AG09309 (cell line): ENCODE measurements around the gene FREY1.

Experiments used
- DNase-seq: peaks from one replicate; pipeline ENCODE4 v3.0.0-alpha.2; 2010; ENCODE audit warnings: low read depth
- H3K4me3 ChIP-seq: 2 replicates; pipeline ENCODE4 v1.5.1; 2011; ENCODE audit warnings: mild to moderate bottlenecking, low read depth, low read length, moderate library complexity; ENCODE audit not compliant: control insufficient read depth
- TF ChIP-seq, protein P1 (sequence below): IDR thresholded peaks from 2 replicates; pipeline ENCODE4 v1.5.1; 2011; ENCODE audit warnings: mild to moderate bottlenecking, low read depth, low read length, inconsistent platforms; ENCODE audit not compliant: insufficient read depth, control insufficient read depth; ENCODE audit errors: missing control alignments

The FREY1 gene, protein sequence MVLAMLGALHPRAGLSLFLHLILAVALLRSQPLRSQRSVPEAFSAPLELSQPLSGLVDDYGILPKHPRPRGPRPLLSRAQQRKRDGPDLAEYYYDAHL

GRCh38 chr11:45906965-45907611, at the start of gene FREY1:
TSS of gene FREY1 (minus strand) at chr11:45907271. CDS start at chr11:45907245, 26 bp downstream.
- TF ChIP-seq, protein P1, sequence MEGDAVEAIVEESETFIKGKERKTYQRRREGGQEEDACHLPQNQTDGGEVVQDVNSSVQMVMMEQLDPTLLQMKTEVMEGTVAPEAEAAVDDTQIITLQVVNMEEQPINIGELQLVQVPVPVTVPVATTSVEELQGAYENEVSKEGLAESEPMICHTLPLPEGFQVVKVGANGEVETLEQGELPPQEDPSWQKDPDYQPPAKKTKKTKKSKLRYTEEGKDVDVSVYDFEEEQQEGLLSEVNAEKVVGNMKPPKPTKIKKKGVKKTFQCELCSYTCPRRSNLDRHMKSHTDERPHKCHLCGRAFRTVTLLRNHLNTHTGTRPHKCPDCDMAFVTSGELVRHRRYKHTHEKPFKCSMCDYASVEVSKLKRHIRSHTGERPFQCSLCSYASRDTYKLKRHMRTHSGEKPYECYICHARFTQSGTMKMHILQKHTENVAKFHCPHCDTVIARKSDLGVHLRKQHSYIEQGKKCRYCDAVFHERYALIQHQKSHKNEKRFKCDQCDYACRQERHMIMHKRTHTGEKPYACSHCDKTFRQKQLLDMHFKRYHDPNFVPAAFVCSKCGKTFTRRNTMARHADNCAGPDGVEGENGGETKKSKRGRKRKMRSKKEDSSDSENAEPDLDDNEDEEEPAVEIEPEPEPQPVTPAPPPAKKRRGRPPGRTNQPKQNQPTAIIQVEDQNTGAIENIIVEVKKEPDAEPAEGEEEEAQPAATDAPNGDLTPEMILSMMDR, result no peak
- no peak within 1 kb of the TSS for H3K4me3 ChIP-seq
- no peak for DNase-seq

GRCh38 chr11:45949992-45950407, 42.9 kb upstream of the FREY1 start:
- TF ChIP-seq, protein P1, result no peak
- no peak overlapping the region for H3K4me3 ChIP-seq
- no peak for DNase-seq

DNA sequence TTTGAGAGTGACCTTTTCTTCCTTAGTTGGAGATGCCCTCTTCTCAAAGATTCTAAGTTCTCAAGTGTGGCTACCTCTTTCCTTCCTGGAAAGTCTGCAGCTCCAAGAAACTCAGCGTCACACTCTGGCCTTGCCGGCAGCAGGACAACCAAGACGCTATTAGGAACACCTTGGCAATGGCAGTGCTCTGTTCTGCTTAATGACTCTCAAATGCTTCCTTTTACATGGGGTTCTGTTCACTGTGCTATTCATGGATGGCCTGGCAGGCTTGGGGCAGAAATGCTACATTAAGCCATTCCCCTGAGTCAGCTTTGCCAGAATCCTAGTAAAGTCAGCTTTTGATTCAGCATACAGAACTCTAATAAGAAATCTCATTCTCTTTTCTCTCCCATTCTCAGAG, 41.3 kb upstream of the FREY1 start:
- TF ChIP-seq, protein P1, result no peak
- no peak overlapping the region for H3K4me3 ChIP-seq
- no peak for DNase-seq

DNA sequence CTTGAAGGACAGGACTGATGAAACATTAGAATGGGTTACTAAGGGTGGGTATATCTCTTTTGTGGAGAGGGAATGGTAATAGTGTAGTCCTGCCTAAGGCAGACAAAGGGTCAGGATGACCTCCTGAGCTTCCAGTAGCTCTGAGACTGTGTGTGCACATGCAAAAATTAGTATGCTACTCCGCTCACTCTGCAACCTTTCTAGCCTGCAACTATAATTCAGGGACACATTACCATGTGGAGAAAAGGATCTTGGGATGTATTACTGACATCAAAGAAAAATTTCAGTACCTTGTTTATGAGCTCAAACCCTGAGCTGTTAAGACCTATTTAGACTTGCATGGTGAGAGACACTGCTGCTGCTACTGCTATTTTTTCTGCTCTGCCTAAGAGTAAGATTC, 40.8 kb upstream of the FREY1 start:
- TF ChIP-seq, protein P1, result no peak
- no peak overlapping the region for H3K4me3 ChIP-seq
- no peak for DNase-seq

DNA sequence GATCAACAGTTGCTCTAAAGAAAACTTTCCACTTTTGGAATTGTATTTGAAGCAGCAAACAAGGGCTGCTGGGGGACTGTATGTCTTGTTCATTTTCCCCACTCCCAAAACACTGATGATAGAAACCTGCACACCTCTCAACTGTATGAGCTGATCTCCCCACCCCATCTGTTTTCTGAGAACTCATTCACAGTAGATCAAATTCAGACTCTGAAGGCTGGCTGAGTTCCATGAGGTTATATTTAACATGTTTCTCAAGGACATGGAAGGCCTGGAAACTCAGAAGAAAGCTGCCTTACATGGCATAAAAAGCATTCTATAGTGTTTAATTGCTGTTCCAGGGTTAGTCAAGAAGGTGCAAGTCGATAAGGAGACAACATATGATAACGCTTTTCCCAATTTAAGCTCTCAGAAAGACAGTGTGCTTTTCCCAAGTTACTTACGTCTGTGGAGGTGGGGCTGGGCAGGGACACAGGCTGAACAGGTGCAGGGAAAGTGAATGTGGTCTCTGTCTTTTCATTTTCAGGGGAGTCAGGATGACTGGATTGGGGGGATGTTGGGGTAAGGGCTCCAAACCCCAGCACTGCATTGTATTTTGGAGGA, 38.4 kb upstream of the FREY1 start:
- TF ChIP-seq, protein P1, result no peak
- no peak for DNase-seq
- no peak overlapping the region for H3K4me3 ChIP-seq

DNA sequence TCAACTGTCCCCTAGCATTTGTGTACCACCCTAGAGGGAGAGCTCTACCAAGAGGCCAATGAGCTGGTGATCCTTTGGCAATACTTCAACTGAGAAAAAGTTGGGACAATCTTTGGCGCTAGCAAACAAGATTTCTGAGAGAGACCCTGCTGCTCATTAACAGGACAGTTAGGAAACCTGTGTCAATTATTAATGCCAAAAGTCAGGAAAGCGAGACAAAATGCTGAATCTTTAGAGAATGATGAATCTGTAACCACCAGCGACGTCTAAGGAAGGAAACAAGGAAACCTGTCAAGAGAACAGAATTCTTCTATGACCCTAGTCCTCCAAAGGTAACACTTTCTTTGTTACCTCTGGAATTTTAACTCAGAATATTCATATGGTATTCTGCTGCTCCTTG, 35.3 kb upstream of the FREY1 start:
- no peak for DNase-seq
- TF ChIP-seq, protein P1, result no peak
- H3K4me3 ChIP-seq, result no peak overlapping the region
